GM19397 (cell line): ENCODE results near the gene SAP30.

Experiments
- ATAC-seq: cut with Tn5 transposase; IDR thresholded peaks from one replicate; pipeline ENCODE4 v1.9.1; 2021; ENCODE audit warnings: mild to moderate bottlenecking, moderate library complexity; ENCODE audit not compliant: unreplicated experiment

SAP30 gene

DNA sequence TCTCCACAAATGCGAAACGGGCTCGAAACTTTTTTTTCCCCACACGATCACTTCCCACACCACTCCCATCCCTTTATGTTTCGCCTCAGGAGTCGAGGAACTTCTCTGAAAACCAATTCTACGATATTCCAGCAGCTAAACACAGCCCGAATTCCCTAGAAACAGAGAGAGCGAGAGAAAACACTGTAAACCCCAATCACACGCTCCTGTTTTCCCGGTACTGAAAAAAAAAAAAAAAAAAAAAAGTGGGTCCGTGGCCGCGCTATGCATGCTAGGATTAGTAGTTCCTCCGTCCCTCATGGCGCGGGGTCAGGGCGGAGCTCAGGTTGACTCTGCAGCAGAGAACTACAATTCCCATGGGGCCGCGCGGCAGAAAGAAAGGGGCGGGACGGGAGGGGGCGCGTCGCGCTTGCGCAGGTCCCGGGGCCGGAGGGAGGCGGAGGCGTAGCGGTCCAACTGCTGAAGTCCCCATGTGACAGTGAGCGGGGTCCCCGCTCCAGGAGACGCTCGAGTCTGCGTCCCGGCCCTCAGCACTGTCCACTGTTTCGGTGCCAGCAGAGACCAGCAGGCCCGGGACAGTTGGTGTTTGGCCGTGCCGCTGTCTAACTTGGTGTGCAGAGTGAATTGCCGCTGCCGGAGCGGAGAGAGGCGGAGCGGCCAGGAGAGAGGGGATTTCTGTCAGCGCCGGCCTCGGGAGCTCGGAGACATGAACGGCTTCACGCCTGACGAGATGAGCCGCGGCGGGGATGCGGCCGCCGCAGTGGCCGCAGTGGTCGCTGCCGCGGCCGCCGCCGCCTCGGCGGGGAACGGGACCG lies at the start of gene SAP30:
TSS of gene SAP30 (plus strand) at position 478 of the 815 bp plus-strand sequence. CDS start at position 707, 229 bp downstream.
- peak; percentile 70 for ATAC-seq

GRCh38 chr4:173325007-173325736 lies 45.6 kb upstream of the SAP30 start:
- ATAC-seq, result no peak

GRCh38 chr4:173328236-173328901 lies 42.4 kb upstream of the SAP30 start:
- ATAC-seq, result no peak

DNA sequence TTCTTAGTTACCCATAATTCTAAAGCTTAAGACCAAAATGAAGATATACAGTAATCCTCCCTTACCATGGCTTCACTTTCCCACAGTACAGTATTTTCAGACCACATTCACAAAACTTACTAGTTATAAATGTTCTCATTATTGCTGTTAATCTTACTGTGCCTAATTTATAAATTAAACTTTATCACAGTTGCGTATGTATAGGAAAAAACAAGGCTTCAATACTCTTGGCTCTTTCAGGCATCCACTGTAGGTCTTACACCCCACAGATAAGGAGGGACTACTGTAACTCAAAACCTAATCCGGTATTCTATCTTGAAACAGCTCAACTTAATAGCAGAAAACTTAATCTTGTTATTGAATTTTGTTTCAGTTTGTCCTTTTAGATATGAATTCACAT lies 40.2 kb upstream of the SAP30 start:
- ATAC-seq, result no peak

GRCh38 chr4:173332021-173332487 lies 38.7 kb upstream of the SAP30 start:
- ATAC-seq, result no peak

GRCh38 chr4:173332963-173333657 lies 37.6 kb upstream of the SAP30 start:
- no peak for ATAC-seq

DNA sequence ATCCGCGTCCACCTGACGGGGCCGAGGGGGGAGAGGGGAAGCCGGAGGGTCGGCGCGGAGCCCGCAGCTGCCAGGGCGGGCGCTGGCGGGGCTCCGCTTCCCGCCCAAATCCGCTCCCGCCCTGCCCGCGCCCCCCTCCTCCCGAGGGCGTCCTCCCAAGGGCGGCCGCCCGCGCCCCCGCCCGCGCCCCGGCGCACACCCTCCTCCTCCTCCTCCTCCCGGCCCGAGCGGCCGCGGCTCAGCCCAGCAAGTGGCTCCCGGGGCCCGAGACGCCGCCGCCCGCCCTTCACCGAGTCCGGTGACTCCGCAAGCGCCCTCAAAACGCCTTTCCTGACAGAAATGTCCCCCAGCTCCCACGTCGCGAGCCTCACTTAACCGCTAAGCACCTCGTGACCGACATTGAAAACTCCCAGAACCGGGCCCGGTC lies 37.1 kb upstream of the SAP30 start:
- ATAC-seq, result peak; percentile 6

- ATAC-seq, result peak; percentile 92
Measured at GRCh38 chr4:173334085-173334890, 36.5 kb upstream of the SAP30 start, which contains the start of gene HMGB2. Gene HMGB2, minus strand, starts transcription at chr4:173334358. Its CDS starts 709 bp downstream, at chr4:173333649.

GRCh38 chr4:173334891-173335752 lies 35.6 kb upstream of the SAP30 start:
- peak; percentile 32 for ATAC-seq

- no peak for ATAC-seq
Measured at GRCh38 chr4:173337463-173337862, 33.3 kb upstream of the SAP30 start.

GRCh38 chr4:173343832-173344397 lies 26.8 kb upstream of the SAP30 start:
- no peak for ATAC-seq

GRCh38 chr4:173345648-173346047 lies 25.1 kb upstream of the SAP30 start:
- no peak for ATAC-seq

- no peak for ATAC-seq
Measured at GRCh38 chr4:173346074-173346473, 24.7 kb upstream of the SAP30 start.

- no peak for ATAC-seq
Measured at GRCh38 chr4:173347467-173347866, 23.3 kb upstream of the SAP30 start.

GRCh38 chr4:173357939-173358338 lies 12.8 kb upstream of the SAP30 start:
- no peak for ATAC-seq

DNA sequence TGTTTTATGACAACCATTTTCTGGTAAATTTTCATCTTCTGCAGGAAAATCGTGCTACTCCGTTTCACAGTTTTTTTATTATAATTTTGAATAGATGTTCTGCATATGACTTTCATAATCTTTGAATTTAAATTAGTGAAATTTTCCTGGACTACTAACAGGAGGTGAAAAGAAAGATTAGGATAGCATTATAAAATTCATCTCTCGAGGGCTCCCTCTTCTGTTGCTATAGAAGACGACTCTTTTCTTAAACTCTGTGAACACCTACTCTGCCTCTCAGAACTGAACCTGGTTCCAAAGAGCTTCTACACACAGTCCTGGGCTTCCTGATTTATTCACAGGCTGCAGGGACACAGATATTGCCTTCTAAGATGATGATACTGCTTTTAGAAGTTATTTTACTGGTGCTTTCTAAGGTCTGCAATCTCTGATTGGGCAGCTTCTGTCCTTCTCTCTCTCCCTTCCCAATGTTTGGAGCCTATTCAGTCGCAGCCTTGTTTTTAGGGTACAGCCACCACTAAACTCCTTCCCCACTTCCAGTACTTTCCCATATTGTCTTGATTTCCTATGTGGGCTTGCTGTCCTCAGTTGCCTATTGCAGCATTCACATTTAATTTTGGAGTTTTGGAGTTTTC lies 10.1 kb upstream of the SAP30 start:
- no peak for ATAC-seq

DNA sequence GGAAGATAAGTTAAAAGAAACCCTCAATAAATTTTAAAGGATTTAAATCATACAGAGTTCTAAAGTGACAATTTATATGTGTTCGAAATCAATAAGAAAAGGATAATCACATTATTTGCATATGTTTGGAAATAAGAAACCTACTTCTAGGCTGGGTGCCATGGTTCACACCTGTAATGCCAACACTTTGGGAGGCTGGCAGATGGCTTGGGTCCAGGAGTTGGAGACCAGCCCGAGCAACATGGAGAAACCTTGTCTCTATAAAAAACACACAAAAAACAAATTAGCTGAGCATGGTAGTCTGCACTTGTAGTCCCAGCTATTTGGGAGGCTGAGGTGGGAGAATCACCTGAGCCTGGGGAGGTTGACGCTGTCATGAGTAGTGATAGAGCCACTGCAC lies 8.1 kb upstream of the SAP30 start:
- no peak for ATAC-seq

- no peak for ATAC-seq
Measured at GRCh38 chr4:173365359-173365996, 5.3 kb upstream of the SAP30 start.
